H9 (cell line): Measurements from ENCODE around the gene PEDS1. TPM values are rescaled to one million over a fixed set of nuclear protein-coding genes. Genes with fewer than 3 reads are reported as not detected.

Experiments used
- DNase-seq: peaks from one replicate; pipeline ENCODE4 v3.0.0-alpha.2; 2017
- H2AFZ ChIP-seq: one replicate; pipeline ENCODE4 v1.6.1; 2013; ENCODE audit warnings: mild to moderate bottlenecking, low read length, control low read depth, moderate library complexity
- H2AK5ac ChIP-seq: 2 replicates; pipeline ENCODE4 v1.6.1; 2013; ENCODE audit warnings: low read length, control low read depth, mixed read lengths; ENCODE audit not compliant: insufficient read length
- H2BK120ac ChIP-seq: one replicate; pipeline ENCODE4 v1.6.1; 2013; ENCODE audit warnings: low read depth, mild to moderate bottlenecking, low read length, control low read depth, inconsistent platforms; ENCODE audit not compliant: poor library complexity, severe bottlenecking
- H2BK12ac ChIP-seq: 2 replicates; pipeline ENCODE4 v1.6.1; 2013; ENCODE audit warnings: low read length, control low read depth, mixed read lengths, low read depth; ENCODE audit not compliant: insufficient read length
- H2BK15ac ChIP-seq: 2 replicates; pipeline ENCODE4 v1.6.1; 2013; ENCODE audit warnings: low read depth, low read length, control low read depth
- H2BK20ac ChIP-seq: one replicate; pipeline ENCODE4 v1.6.1; 2013; ENCODE audit warnings: low read depth, mild to moderate bottlenecking, low read length, control low read depth, inconsistent platforms; ENCODE audit not compliant: poor library complexity, severe bottlenecking
- H2BK5ac ChIP-seq: 2 replicates; pipeline ENCODE4 v1.6.1; 2013; ENCODE audit warnings: low read length, control low read depth, mixed read lengths; ENCODE audit not compliant: insufficient read length
- H3K14ac ChIP-seq: 2 replicates; pipeline ENCODE4 v1.6.1; 2013; ENCODE audit warnings: low read length, control low read depth; ENCODE audit not compliant: insufficient read depth
- H3K18ac ChIP-seq: 2 replicates; pipeline ENCODE4 v1.6.1; 2013; ENCODE audit warnings: low read depth, mild to moderate bottlenecking, mixed read lengths, low read length, control low read depth; ENCODE audit not compliant: insufficient read length
- H3K23ac ChIP-seq: 2 replicates; pipeline ENCODE4 v1.6.1; 2013; ENCODE audit warnings: low read length, control low read depth, mixed read lengths, low read depth; ENCODE audit not compliant: insufficient read length
- H3K23me2 ChIP-seq: 2 replicates; pipeline ENCODE4 v1.6.1; 2013; ENCODE audit warnings: low read depth, mild to moderate bottlenecking, mixed read lengths, low read length, control low read depth; ENCODE audit not compliant: insufficient read length, poor library complexity, severe bottlenecking
- H3K27ac ChIP-seq: 2 replicates; pipeline ENCODE4 v1.5.1; 2013; ENCODE audit warnings: low read length, control low read depth, mixed read lengths, low read depth; ENCODE audit not compliant: insufficient read length
- H3K27me3 ChIP-seq: 2 replicates; pipeline ENCODE4 v1.6.1; 2013; ENCODE audit warnings: low read length, control low read depth, inconsistent platforms; ENCODE audit not compliant: insufficient read depth
- H3K4ac ChIP-seq: 2 replicates; pipeline ENCODE4 v1.6.1; 2013; ENCODE audit warnings: low read depth, mild to moderate bottlenecking, control low read depth, inconsistent platforms, low read length, moderate library complexity
- H3K4me1 ChIP-seq: 2 replicates; pipeline ENCODE4 v1.6.1; 2013; ENCODE audit warnings: low read length, control low read depth, inconsistent platforms; ENCODE audit not compliant: insufficient read depth
- H3K4me2 ChIP-seq: 2 replicates; pipeline ENCODE4 v1.6.1; 2013; ENCODE audit warnings: low read length, control low read depth, mixed read lengths; ENCODE audit not compliant: insufficient read length, insufficient read depth
- H3K56ac ChIP-seq: 2 replicates; pipeline ENCODE4 v1.6.1; 2013; ENCODE audit warnings: low read depth, mild to moderate bottlenecking, mixed read lengths, low read length, control low read depth; ENCODE audit not compliant: insufficient read length
- H3K79me1 ChIP-seq: 2 replicates; pipeline ENCODE4 v1.6.1; 2013; ENCODE audit warnings: low read depth, mild to moderate bottlenecking, moderate library complexity, low read length, control low read depth, inconsistent platforms; ENCODE audit not compliant: insufficient read depth, poor library complexity, severe bottlenecking
- H3K79me2 ChIP-seq: 2 replicates; pipeline ENCODE4 v1.6.1; 2013; ENCODE audit warnings: low read length, control low read depth, inconsistent platforms; ENCODE audit not compliant: insufficient read depth
- H3K9ac ChIP-seq: 2 replicates; pipeline ENCODE4 v1.6.1; 2013; ENCODE audit warnings: low read length, control low read depth, mixed read lengths; ENCODE audit not compliant: insufficient read length; ENCODE audit errors: extremely low read depth
- H3K9me3 ChIP-seq: one replicate; pipeline ENCODE4 v1.6.1; 2013; ENCODE audit warnings: low read depth, low read length, inconsistent platforms; ENCODE audit not compliant: control insufficient read depth
- H3T11ph ChIP-seq: one replicate; pipeline ENCODE4 v1.6.1; 2013; ENCODE audit warnings: mild to moderate bottlenecking, low read length, control low read depth, inconsistent platforms
- H4K20me1 ChIP-seq: one replicate; pipeline ENCODE4 v1.6.1; 2013; ENCODE audit not compliant: control insufficient read depth, insufficient read length, insufficient read depth
- H4K5ac ChIP-seq: 2 replicates; pipeline ENCODE4 v1.6.1; 2013; ENCODE audit warnings: low read depth, mild to moderate bottlenecking, mixed read lengths, low read length, control low read depth; ENCODE audit not compliant: insufficient read length
- H4K8ac ChIP-seq: replicated peaks from 2 replicates; pipeline ENCODE4 v1.6.1; 2013; ENCODE audit warnings: low read length, control low read depth, mixed read lengths, low read depth; ENCODE audit not compliant: insufficient read length
- H4K91ac ChIP-seq: 2 replicates; pipeline ENCODE4 v1.6.1; 2013; ENCODE audit warnings: low read depth, mild to moderate bottlenecking, moderate library complexity, mixed read lengths, low read length, control low read depth; ENCODE audit not compliant: insufficient read length
- H3K27ac Mint-ChIP-seq, 3 experiments: 2 replicates in 2 of 3; 3 replicates in 1 of 3; pipeline ENCODE4 v1.8.0; 2020 to 2021; ENCODE audit warnings: mixed read lengths in 3 of 3, mild to moderate bottlenecking in 1 of 3, moderate library complexity in 1 of 3
- H3K27me3 Mint-ChIP-seq: 2 replicates; pipeline ENCODE4 v1.8.0; 2021; ENCODE audit warnings: low read depth, mild to moderate bottlenecking, moderate library complexity, mixed read lengths
- H3K36me3 Mint-ChIP-seq, 3 experiments: 2 replicates in 2 of 3; 3 replicates in 1 of 3; pipeline ENCODE4 v1.8.0; 2020 to 2021; ENCODE audit warnings: low read depth in 3 of 3, mixed read lengths in 3 of 3; ENCODE audit not compliant: insufficient read depth in 1 of 3
- H3K4me1 Mint-ChIP-seq, 2 experiments: 2 replicates each; pipeline ENCODE4 v1.8.0; 2020; ENCODE audit warnings: mixed read lengths in 2 of 2
- H3K4me3 Mint-ChIP-seq, 2 experiments: 2 replicates in 1 of 2; 3 replicates in 1 of 2; pipeline ENCODE4 v1.8.0; 2020 to 2021; ENCODE audit warnings: mild to moderate bottlenecking in 2 of 2, mixed read lengths in 2 of 2, moderate library complexity in 1 of 2
- H3K9me3 Mint-ChIP-seq, 2 experiments: 2 replicates in 1 of 2; 3 replicates in 1 of 2; pipeline ENCODE4 v1.8.0; 2020; ENCODE audit warnings: mild to moderate bottlenecking in 2 of 2, mixed read lengths in 2 of 2, moderate library complexity in 1 of 2
- CTCF ChIP-seq: fragments of 200-600 bp; sonication (generic); conservative IDR thresholded peaks from 3 replicates; pipeline ENCODE4 v1.8.0; 2021; ENCODE audit warnings: antibody characterized with exemption, mild to moderate bottlenecking
- WGBS: extraction: QIAGEN DNeasy Blood & Tissue Kit; methylation state at CpG from one replicate; pipeline ENCODE4 v1.1.7; 2013; ENCODE audit warnings: missing lambda C conversion rate, low lambda C conversion rate, mixed read lengths; ENCODE audit not compliant: insufficient read length; ENCODE audit errors: extremely low coverage; 5-methylcytosine and 5-hydroxymethylcytosine counted together
- total RNA-seq: library from RNA; stranded (reverse); gene quantifications from 2 replicates; pipeline ENCODE4 v1.2.1, GENCODE V29; 2021

PEDS1 gene
- total RNA-seq, 1 experiment from 2014 or later = 29.3 TPM

- H3K4me1 Mint-ChIP-seq = peaks cover 22 to 32% of the 10 kb centered on the region in 2 experiments
- H4K8ac ChIP-seq = no peak overlapping the region
- no peak overlapping the region for H2AFZ ChIP-seq
- peaks cover 0 to 9% (median 3%) of the 10 kb centered on the region in 3 experiments; a peak in 4 of 7 replicates for H3K36me3 Mint-ChIP-seq
- peak; percentile 21 for DNase-seq
- no CpG with 5 or more reads among the region's 14 CpGs for WGBS
- no peaks in the 10 kb centered on the region for H3K9me3 ChIP-seq
- H3K27ac Mint-ChIP-seq = peak overlapping the region in 1 of 3 experiments; percentile 2; a peak in 1 of 7 replicates
- no peak overlapping the region for H2BK12ac ChIP-seq
- H3K27ac ChIP-seq = no peak overlapping the region
- no peak overlapping the region for H3T11ph ChIP-seq
- H3K9me3 Mint-ChIP-seq = peaks cover 2 to 4% of the 10 kb centered on the region in 2 experiments; a peak in 4 of 5 replicates
- H3K27me3 Mint-ChIP-seq = no peaks in the 10 kb centered on the region
- H2BK120ac ChIP-seq = no peak overlapping the region
- H4K20me1 ChIP-seq = no peaks in the 10 kb centered on the region
- no peak overlapping the region for H3K14ac ChIP-seq
- no peaks in the 10 kb centered on the region for H3K4me1 ChIP-seq
- H3K4me2 ChIP-seq = no peak overlapping the region
- no peak overlapping the region for H3K18ac ChIP-seq
- no peak overlapping the region for H3K23ac ChIP-seq
- peaks cover 15% of the 10 kb centered on the region for H3K23me2 ChIP-seq
- no peak overlapping the region for H3K4me3 Mint-ChIP-seq
- H2BK5ac ChIP-seq = no peak overlapping the region
- H2BK20ac ChIP-seq = no peak overlapping the region
- no peaks in the 10 kb centered on the region for H3K79me2 ChIP-seq
- H2BK15ac ChIP-seq = no peak overlapping the region
- no peak overlapping the region for H3K56ac ChIP-seq
- no peaks in the 10 kb centered on the region for H3K27me3 ChIP-seq
- H2AK5ac ChIP-seq = no peak overlapping the region
- no peaks in the 10 kb centered on the region for H3K79me1 ChIP-seq
- H3K4ac ChIP-seq = no peak overlapping the region
- no peak overlapping the region for H4K91ac ChIP-seq
- TF ChIP-seq CTCF = no peak
- H4K5ac ChIP-seq = no peak overlapping the region
- H3K9ac ChIP-seq = no peak overlapping the region
These were observed 17.2 kb upstream of the PEDS1 start for GRCh38 chr20:50170549-50171220.
